Measurements from ENCODE around the gene TMEM184A. TPM values are rescaled to one million over a fixed set of nuclear protein-coding genes. Genes with fewer than 3 reads are reported as not detected.

TMEM184A gene
- total and polyA plus RNA-seq, 2 of the 13 experiments (the other 11 are each of a cell fraction or from before 2014, with no cell fraction given), result 9.5 to 20.4 TPM

DNA sequence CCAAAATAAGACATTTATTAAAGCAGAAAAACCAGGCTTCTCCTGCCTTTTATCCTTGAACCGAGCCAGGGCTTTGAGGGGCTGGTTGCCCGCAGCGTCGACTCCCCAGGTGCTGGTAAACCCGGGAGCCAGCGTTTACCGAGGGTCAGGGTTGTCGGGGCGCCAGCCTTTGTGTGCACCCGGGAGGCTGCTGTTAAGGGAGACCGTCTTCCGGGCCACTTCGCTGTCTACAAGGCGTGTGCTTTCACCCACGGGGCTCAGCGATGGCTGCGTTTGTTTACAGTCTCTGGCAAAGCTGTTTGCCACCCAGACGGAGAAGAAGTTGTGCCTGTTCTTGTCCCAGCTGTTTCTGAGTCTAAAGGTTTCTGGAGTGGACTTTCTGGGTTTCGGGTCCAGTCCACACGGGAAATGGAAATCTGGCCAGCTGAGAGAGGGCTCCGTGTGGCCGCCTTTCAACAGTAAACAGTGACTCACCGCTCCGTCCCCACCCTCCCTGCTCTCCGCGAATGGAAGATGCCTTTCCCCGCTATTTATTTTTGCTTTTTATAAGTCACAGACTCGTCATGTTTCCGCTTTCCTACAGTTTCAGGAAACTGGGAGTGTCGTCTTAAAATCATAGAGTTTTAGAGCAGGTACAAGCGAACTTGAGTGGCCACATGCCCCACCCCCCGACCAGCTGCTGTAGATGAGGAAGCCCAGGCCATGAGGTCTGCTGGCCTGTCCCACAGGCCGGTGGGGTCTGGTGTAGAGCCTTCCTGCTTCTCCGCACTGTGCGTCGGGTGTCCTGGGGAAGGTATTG is 23.4 kb downstream of the TMEM184A start (continued):
- no peak for TF ChIP-seq GTF3A (CRISPR knock-in tag; conservative IDR thresholded peaks at IDR 0.05)
- TF ChIP-seq ZSCAN31 (CRISPR knock-in tag; IDR thresholded peaks at IDR 0.05; ENCODE audit: low read depth), result no peak
- TF ChIP-seq, protein P1, sequence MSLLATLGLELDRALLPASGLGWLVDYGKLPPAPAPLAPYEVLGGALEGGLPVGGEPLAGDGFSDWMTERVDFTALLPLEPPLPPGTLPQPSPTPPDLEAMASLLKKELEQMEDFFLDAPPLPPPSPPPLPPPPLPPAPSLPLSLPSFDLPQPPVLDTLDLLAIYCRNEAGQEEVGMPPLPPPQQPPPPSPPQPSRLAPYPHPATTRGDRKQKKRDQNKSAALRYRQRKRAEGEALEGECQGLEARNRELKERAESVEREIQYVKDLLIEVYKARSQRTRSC (CRISPR knock-in tag; IDR thresholded peaks at IDR 0.05; ENCODE audit: low read depth), result no peak
- TF ChIP-seq ZNF839 (CRISPR knock-in tag; IDR thresholded peaks at IDR 0.05; ENCODE audit: borderline replicate concordance), result no peak
- TF ChIP-seq, protein P2, sequence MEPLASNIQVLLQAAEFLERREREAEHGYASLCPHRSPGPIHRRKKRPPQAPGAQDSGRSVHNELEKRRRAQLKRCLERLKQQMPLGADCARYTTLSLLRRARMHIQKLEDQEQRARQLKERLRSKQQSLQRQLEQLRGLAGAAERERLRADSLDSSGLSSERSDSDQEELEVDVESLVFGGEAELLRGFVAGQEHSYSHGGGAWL (CRISPR knock-in tag; IDR thresholded peaks at IDR 0.05), result no peak
- no peak for TF ChIP-seq SETDB1 (CRISPR knock-in tag; IDR thresholded peaks at IDR 0.05; ENCODE audit: borderline replicate concordance)
- TF ChIP-seq, protein P3, sequence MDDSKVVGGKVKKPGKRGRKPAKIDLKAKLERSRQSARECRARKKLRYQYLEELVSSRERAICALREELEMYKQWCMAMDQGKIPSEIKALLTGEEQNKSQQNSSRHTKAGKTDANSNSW (CRISPR knock-in tag; IDR thresholded peaks at IDR 0.05; ENCODE audit: borderline replicate concordance), result no peak
- TF ChIP-seq, protein P4, sequence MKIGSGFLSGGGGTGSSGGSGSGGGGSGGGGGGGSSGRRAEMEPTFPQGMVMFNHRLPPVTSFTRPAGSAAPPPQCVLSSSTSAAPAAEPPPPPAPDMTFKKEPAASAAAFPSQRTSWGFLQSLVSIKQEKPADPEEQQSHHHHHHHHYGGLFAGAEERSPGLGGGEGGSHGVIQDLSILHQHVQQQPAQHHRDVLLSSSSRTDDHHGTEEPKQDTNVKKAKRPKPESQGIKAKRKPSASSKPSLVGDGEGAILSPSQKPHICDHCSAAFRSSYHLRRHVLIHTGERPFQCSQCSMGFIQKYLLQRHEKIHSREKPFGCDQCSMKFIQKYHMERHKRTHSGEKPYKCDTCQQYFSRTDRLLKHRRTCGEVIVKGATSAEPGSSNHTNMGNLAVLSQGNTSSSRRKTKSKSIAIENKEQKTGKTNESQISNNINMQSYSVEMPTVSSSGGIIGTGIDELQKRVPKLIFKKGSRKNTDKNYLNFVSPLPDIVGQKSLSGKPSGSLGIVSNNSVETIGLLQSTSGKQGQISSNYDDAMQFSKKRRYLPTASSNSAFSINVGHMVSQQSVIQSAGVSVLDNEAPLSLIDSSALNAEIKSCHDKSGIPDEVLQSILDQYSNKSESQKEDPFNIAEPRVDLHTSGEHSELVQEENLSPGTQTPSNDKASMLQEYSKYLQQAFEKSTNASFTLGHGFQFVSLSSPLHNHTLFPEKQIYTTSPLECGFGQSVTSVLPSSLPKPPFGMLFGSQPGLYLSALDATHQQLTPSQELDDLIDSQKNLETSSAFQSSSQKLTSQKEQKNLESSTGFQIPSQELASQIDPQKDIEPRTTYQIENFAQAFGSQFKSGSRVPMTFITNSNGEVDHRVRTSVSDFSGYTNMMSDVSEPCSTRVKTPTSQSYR (CRISPR knock-in tag; IDR thresholded peaks at IDR 0.05; ENCODE audit: borderline replicate concordance), result no peak
- no peak for TF ChIP-seq EZH2 (conservative IDR thresholded peaks at IDR 0.05; ENCODE audit: low read depth, low read length)
- TF ChIP-seq ZNF24 (IDR thresholded peaks at IDR 0.05), result no peak
- TF ChIP-seq GTF2F1 (IDR thresholded peaks at IDR 0.05; ENCODE audit: low read length), result no peak
- no peak for TF ChIP-seq GPN1 (CRISPR knock-in tag; IDR thresholded peaks at IDR 0.05; ENCODE audit: borderline replicate concordance)
- TF ChIP-seq, protein P5, sequence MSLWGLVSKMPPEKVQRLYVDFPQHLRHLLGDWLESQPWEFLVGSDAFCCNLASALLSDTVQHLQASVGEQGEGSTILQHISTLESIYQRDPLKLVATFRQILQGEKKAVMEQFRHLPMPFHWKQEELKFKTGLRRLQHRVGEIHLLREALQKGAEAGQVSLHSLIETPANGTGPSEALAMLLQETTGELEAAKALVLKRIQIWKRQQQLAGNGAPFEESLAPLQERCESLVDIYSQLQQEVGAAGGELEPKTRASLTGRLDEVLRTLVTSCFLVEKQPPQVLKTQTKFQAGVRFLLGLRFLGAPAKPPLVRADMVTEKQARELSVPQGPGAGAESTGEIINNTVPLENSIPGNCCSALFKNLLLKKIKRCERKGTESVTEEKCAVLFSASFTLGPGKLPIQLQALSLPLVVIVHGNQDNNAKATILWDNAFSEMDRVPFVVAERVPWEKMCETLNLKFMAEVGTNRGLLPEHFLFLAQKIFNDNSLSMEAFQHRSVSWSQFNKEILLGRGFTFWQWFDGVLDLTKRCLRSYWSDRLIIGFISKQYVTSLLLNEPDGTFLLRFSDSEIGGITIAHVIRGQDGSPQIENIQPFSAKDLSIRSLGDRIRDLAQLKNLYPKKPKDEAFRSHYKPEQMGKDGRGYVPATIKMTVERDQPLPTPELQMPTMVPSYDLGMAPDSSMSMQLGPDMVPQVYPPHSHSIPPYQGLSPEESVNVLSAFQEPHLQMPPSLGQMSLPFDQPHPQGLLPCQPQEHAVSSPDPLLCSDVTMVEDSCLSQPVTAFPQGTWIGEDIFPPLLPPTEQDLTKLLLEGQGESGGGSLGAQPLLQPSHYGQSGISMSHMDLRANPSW (CRISPR knock-in tag; IDR thresholded peaks at IDR 0.05; ENCODE audit: borderline replicate concordance), result no peak; the same call in 1 of the 2 replicates
- TF ChIP-seq, protein P6, sequence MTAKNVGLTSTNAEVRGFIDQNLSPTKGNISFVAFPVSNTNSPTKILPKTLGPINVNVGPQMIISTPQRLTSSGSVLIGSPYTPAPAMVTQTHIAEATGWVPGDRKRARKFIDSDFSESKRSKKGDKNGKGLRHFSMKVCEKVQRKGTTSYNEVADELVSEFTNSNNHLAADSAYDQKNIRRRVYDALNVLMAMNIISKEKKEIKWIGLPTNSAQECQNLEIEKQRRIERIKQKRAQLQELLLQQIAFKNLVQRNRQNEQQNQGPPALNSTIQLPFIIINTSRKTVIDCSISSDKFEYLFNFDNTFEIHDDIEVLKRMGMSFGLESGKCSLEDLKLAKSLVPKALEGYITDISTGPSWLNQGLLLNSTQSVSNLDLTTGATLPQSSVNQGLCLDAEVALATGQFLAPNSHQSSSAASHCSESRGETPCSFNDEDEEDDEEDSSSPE (CRISPR knock-in tag; IDR thresholded peaks at IDR 0.05), result no peak
- TF ChIP-seq, protein P7, sequence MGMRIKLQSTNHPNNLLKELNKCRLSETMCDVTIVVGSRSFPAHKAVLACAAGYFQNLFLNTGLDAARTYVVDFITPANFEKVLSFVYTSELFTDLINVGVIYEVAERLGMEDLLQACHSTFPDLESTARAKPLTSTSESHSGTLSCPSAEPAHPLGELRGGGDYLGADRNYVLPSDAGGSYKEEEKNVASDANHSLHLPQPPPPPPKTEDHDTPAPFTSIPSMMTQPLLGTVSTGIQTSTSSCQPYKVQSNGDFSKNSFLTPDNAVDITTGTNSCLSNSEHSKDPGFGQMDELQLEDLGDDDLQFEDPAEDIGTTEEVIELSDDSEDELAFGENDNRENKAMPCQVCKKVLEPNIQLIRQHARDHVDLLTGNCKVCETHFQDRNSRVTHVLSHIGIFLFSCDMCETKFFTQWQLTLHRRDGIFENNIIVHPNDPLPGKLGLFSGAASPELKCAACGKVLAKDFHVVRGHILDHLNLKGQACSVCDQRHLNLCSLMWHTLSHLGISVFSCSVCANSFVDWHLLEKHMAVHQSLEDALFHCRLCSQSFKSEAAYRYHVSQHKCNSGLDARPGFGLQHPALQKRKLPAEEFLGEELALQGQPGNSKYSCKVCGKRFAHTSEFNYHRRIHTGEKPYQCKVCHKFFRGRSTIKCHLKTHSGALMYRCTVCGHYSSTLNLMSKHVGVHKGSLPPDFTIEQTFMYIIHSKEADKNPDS (CRISPR knock-in tag; IDR thresholded peaks at IDR 0.05), result no peak
- TF ChIP-seq RBM22 (optimal IDR thresholded peaks at IDR 0.05; ENCODE audit: low read length), result no peak
- TF ChIP-seq, protein P8, sequence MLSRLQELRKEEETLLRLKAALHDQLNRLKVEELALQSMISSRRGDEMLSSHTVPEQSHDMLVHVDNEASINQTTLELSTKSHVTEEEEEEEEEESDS (CRISPR knock-in tag; IDR thresholded peaks at IDR 0.05; ENCODE audit: borderline replicate concordance), result no peak
- no peak; the same call in 1 of the 2 replicates for TF ChIP-seq ZNF563 (CRISPR knock-in tag; IDR thresholded peaks at IDR 0.05)

Data from HepG2 (cell line).